GM19324 (cell line): ENCODE measurements around the gene RPL6.
A peak's percentile ranks its signal among the peaks of the same experiment; 100 is the strongest.
"Not testable (repeated sequence)": the region's sequence is repeated elsewhere in the genome, so short reads cannot be mapped to it uniquely, and the experiment has no call there.

Experiments used
- ATAC-seq: cut with Tn5 transposase; IDR thresholded peaks from one replicate; pipeline ENCODE4 v1.9.1; 2021; ENCODE audit warnings: mild to moderate bottlenecking, moderate library complexity; ENCODE audit not compliant: unreplicated experiment, low FRiP score

The RPL6 gene

GRCh38 chr12:112409064-112409905, at the start of gene RPL6:
TSS of gene RPL6 (minus strand) at chr12:112409605. CDS start at chr12:112408656, 949 bp downstream.
- ATAC-seq = peak; percentile 84

- no peak for ATAC-seq
Measured at GRCh38 chr12:112458751-112459150, 49.3 kb upstream of the RPL6 start.

GRCh38 chr12:112458330-112458729, 48.9 kb upstream of the RPL6 start:
- no peak for ATAC-seq

GRCh38 chr12:112457142-112457541, 47.7 kb upstream of the RPL6 start:
- ATAC-seq = not testable (repeated sequence)

- no peak for ATAC-seq
Measured at GRCh38 chr12:112456029-112456428, 46.6 kb upstream of the RPL6 start.

DNA sequence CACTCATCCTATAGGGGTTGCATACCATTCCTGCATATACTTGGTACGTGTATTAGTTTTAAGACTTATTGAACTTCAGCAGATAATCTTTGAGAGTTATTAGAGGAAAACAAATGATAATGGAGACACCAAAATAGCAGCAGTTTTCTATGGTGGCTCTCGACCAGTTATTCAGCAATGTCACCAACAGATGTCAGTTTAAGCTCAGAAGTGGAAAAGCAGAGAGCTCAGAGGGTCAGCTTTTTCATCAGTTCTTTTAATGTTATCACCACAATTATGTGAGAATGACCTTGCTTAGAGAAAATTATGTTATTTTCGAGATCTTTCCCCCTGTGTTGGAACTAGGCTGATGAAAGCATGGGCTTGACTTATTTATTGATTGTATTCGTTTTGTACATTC, 41.3 kb upstream of the RPL6 start:
- ATAC-seq = no peak

DNA sequence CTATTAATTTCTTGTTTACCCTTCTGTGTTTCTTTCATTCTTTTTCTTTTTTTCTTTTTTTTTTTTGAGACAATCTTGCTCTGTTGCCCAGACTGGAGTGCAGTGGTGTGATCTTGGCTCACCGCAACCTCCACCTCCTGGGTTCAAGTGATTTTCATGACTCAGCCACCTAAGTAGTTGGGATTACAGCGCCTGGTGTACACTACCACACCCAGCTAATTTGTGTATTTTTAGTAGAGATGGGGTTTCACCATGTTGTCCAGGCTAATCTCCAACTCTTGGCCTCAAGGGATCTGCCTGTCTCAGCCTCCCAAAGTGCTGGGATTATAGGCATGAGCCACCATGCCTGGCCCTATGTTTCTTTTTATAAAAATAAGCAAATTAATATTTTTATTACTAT, 38.8 kb upstream of the RPL6 start:
- not testable (repeated sequence) for ATAC-seq

DNA sequence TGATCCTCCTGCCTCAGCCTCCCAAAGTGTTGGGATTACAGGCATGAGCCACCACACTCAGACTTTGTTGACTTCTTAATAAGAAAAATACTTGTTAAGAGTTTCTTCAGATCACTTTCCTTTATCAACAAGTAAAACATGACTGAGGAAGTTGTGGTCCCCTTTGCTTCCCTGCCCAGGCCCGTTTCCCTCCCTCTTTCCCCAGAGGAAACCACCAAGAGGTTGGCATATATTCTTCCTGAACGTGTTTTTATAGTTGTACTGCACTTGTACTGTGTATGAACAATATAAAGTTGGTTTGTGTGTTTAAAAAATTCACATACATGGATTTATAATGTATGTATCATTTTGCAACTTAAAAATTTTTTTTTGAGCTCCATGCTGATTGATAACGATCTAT, 37.7 kb upstream of the RPL6 start:
- ATAC-seq = no peak

GRCh38 chr12:112446008-112446725, 36.8 kb upstream of the RPL6 start:
- ATAC-seq = no peak

DNA sequence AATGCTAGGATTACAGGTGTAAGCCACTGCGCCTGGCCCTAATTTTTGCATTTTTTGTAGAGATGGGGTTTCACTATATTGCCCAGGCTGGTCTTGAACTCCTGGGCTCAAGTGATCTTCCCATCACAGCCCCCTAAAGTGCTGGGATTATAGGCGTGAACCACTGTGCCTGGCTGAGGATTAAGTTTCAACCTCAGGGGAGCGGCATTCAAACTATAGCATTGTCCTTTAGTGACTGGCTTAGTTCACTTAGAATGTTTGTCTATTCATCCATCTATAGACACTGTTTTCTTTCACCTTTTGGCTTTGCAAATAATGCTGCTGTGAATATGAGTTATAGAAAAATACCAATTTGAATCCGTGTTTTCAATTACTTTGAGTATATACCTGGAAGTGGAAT, 34.5 kb upstream of the RPL6 start:
- ATAC-seq = no peak

DNA sequence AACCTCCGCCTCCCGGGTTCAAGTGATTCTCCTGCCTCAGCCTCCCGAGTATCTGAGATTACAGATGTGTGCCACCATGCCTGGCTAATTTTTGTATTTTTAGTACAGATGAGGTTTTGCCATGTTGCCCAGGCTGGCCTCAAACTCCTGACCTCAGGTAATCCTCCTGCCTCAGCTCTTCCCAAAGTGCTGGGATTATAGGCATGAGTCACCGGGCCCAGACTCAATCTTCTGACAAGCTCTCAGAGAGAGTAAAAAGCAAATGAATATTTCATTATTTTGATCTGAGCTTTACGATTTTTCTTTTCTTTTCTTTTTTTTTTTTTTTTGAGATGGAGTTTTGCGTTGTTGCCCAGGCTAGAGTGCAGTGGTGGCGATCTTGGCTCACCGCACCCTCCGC, 31.2 kb upstream of the RPL6 start:
- ATAC-seq = not testable (repeated sequence)

DNA sequence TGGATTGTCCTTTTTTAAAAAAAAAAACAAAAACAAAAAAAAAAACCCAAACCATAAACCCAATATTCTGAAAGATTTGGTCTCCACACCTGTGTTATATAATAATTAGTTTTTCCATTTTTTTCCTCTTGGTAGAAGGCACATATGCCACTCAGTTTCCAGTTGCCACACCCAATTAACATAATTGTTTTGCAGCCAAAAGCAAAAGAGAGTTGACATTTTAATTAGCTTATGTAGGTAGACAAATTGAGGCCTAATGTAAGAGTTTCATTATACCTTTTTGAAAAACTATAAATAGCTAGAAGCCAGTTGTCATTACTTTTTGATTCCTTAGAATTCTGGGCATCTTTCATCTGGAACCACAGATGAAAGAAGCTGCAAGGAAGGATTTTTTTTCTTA, 30.4 kb upstream of the RPL6 start:
- no peak for ATAC-seq

- ATAC-seq = not testable (repeated sequence)
Measured at GRCh38 chr12:112438645-112439044, 29.2 kb upstream of the RPL6 start.

DNA sequence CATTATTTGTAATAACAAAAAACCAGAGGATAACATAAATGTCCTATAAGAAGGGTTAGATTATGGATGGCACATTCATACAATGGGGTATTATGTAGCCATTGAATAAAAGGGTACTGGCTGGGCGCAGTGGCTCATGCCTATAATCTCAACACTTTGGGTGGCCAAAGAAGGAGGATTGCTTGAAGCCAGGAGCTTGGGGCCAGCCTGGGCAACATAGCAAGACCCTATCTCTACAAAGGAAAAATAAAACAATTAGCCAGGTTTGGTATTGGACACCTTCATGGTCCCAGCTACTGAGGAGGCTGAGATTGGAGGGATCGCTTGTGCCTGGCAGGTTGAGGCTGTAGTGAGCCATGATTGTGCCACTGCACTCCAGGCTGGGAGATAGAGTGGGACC, 24.1 kb upstream of the RPL6 start:
- no peak for ATAC-seq

GRCh38 chr12:112431965-112432364, 22.6 kb upstream of the RPL6 start:
- ATAC-seq = no peak

GRCh38 chr12:112430929-112431328, 21.5 kb upstream of the RPL6 start:
- ATAC-seq = no peak

DNA sequence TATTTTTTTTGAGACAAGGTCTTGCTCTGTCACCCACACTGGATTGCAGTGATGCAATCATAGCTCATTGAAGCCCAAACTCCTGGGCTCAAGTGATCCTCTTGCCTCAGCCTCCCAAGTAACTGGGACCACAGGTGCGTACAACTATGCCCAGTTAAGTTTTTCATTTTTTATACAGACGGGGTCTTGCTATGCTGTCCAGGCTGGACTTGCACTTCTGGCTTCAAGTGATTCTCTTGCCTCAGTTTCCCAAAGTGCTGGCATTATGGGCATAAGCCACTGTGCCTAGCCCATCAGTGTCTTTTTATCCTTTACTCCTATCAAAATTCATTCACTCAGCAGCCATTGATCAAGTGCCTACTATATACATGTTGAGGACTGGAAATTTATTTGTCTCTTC, 18.4 kb upstream of the RPL6 start:
- ATAC-seq = no peak

DNA sequence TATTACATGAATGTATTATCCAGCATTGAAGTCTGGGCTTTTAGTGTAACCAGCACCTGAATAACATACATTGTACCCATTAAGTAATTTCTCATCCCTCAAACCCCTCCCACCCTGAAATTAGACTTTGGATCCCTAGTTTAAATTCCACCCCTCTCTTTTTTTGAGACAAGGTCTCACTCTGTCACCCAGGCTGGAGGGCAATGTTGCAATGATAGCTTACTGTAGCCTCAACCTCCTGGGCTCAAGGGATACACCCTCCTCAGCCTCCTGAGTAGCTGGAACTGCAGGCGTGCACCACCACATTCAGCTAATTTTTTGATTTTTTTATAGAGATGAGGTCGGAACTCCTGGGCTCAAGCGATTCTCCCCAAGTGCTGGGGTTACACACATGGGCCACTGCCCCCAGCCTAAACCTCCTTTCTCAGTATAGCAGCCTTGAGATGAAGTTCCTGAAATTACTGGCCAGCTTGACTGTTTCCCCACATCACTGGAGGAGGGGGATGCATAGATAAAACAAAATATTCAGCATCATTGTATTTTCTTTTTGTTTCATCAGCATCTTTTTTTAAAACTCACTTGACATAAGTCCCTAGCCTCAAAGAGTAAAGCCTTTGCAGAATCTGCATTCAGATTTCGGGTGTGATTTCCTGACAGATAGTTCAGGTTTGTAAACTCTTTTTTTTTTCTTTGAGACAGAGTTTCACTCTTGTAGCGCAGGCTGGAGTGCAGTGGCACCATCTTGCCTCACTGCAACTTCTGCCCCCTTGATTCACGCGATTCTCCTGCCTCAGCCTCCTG, 16.4 kb upstream of the RPL6 start:
- ATAC-seq = no peak

GRCh38 chr12:112424126-112424525, 14.7 kb upstream of the RPL6 start:
- no peak for ATAC-seq

DNA sequence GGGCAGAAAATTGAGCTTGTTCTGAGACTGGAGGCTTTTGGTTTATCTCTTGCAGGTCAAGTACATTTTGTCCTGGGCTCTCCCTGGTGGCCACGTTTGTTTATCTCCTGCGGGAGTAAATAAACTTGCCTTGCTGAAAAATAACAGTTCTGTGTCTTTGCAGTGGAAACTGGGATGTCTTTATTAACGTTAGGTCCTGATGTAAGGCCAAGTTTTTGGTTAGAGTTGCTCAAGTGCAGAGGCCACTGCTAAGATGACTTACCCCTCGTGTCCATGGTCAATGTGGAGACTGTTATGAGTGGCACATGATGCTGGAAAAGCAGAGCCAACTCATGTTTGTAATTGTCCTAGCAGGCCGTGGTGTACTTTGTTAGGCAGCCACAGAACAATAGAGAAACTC, 13.1 kb upstream of the RPL6 start:
- no peak for ATAC-seq

- ATAC-seq = no peak
Measured at GRCh38 chr12:112421363-112421762, 12.0 kb upstream of the RPL6 start.
